HG02588 (cell line): ENCODE measurements around the gene ITPR3.

Experiments used
- ATAC-seq: cut with Tn5 transposase; IDR thresholded peaks from one replicate; pipeline ENCODE4 v1.9.1; 2021; ENCODE audit warnings: mild to moderate bottlenecking, moderate library complexity; ENCODE audit not compliant: unreplicated experiment

The ITPR3 gene

GRCh38 chr6:33620856-33621710, at the start of gene ITPR3:
Gene ITPR3 (plus strand): TSS chr6:33621322. CDS start chr6:33621603, 281 bp downstream.
- peak; percentile 62 for ATAC-seq

GRCh38 chr6:33571637-33572316, 49.3 kb upstream of the ITPR3 start:
- ATAC-seq: no peak

GRCh38 chr6:33575211-33575610, 45.9 kb upstream of the ITPR3 start:
- no peak for ATAC-seq

- no peak for ATAC-seq
These were observed 44.5 kb upstream of the ITPR3 start for GRCh38 chr6:33576668-33577067.

- ATAC-seq: no peak
These were observed 44.0 kb upstream of the ITPR3 start for GRCh38 chr6:33577106-33577535.

GRCh38 chr6:33577718-33578117, 43.4 kb upstream of the ITPR3 start:
- no peak for ATAC-seq

- ATAC-seq: no peak
These were observed 43.0 kb upstream of the ITPR3 start for GRCh38 chr6:33578164-33578563.

GRCh38 chr6:33578588-33579011, 42.5 kb upstream of the ITPR3 start:
- no peak for ATAC-seq

GRCh38 chr6:33579828-33580714, 41.1 kb upstream of the ITPR3 start, which contains the start of gene BAK1:
Gene BAK1 (minus strand): TSS chr6:33580276. CDS start chr6:33577604, 2,672 bp downstream.
- peak; percentile 82 for ATAC-seq

GRCh38 chr6:33581186-33581585, 39.9 kb upstream of the ITPR3 start:
- no peak for ATAC-seq

- no peak for ATAC-seq
These were observed 37.4 kb upstream of the ITPR3 start for GRCh38 chr6:33583591-33584155.

- ATAC-seq: no peak
These were observed 36.3 kb upstream of the ITPR3 start for GRCh38 chr6:33584700-33585402.

- ATAC-seq: peak; percentile 62
These were observed 35.6 kb upstream of the ITPR3 start for GRCh38 chr6:33585403-33586107.

GRCh38 chr6:33586108-33586640, 34.9 kb upstream of the ITPR3 start:
- ATAC-seq: no peak

- no peak for ATAC-seq
These were observed 33.6 kb upstream of the ITPR3 start for GRCh38 chr6:33587529-33587928.

GRCh38 chr6:33588894-33589293, 32.2 kb upstream of the ITPR3 start:
- ATAC-seq: no peak

GRCh38 chr6:33589392-33589730, 31.8 kb upstream of the ITPR3 start:
- no peak for ATAC-seq

GRCh38 chr6:33589731-33590530, 31.2 kb upstream of the ITPR3 start:
- no peak for ATAC-seq
